ENCODE measurements around the gene PTK6.

The PTK6 gene

GRCh38 chr20:63513207-63513606 is 24.0 kb downstream of the PTK6 start:
- Histone ChIP-seq H3K4me3 (replicated peaks; ENCODE audit: low read depth, low read length) (no peak overlapping the region), H3K36me3 (ENCODE audit: control insufficient read depth, insufficient read depth, low read length) (no peaks in the 10 kb centered on the region), H3K27me3 (replicated peaks; ENCODE audit: control insufficient read depth, insufficient read depth, low read length) (no peaks in the 10 kb centered on the region)
- no peak for TF ChIP-seq CTCF (IDR thresholded peaks at IDR 0.05; ENCODE audit: insufficient read depth, low read length, poor library complexity, severe bottlenecking)
- DNase-seq (ENCODE audit: extremely low read depth, insufficient read length) = no peak

GRCh38 chr20:63509088-63509564 is 28.1 kb downstream of the PTK6 start:
- Histone ChIP-seq H3K4me3 (replicated peaks; ENCODE audit: low read depth, low read length) (no peak overlapping the region), H3K36me3 (ENCODE audit: control insufficient read depth, insufficient read depth, low read length) (no peaks in the 10 kb centered on the region), H3K27me3 (replicated peaks; ENCODE audit: control insufficient read depth, insufficient read depth, low read length) (no peaks in the 10 kb centered on the region)
- no peak for TF ChIP-seq CTCF (IDR thresholded peaks at IDR 0.05; ENCODE audit: insufficient read depth, low read length, poor library complexity, severe bottlenecking)
- DNase-seq (ENCODE audit: extremely low read depth, insufficient read length) = no peak

GRCh38 chr20:63508072-63508768 is 29.0 kb downstream of the PTK6 start:
- H3K36me3 ChIP-seq (ENCODE audit: control insufficient read depth, insufficient read depth, low read length) = no peaks in the 10 kb centered on the region
- no peak for TF ChIP-seq CTCF (IDR thresholded peaks at IDR 0.05; ENCODE audit: insufficient read depth, low read length, poor library complexity, severe bottlenecking)
- H3K4me3 ChIP-seq (replicated peaks; ENCODE audit: low read depth, low read length) = no peak overlapping the region
- DNase-seq (ENCODE audit: extremely low read depth, insufficient read length) = peak; percentile 75
- H3K27me3 ChIP-seq (replicated peaks; ENCODE audit: control insufficient read depth, insufficient read depth, low read length) = no peaks in the 10 kb centered on the region

- Histone ChIP-seq H3K36me3 (ENCODE audit: control insufficient read depth, insufficient read depth, low read length) (no peaks in the 10 kb centered on the region), H3K4me3 (replicated peaks; ENCODE audit: low read depth, low read length) (no peak overlapping the region), H3K27me3 (replicated peaks; ENCODE audit: control insufficient read depth, insufficient read depth, low read length) (no peaks in the 10 kb centered on the region)
- no peak for TF ChIP-seq CTCF (IDR thresholded peaks at IDR 0.05; ENCODE audit: insufficient read depth, low read length, poor library complexity, severe bottlenecking)
- DNase-seq (ENCODE audit: extremely low read depth, insufficient read length) = no peak
These were observed 30.0 kb downstream of the PTK6 start for GRCh38 chr20:63507083-63507743.

DNA sequence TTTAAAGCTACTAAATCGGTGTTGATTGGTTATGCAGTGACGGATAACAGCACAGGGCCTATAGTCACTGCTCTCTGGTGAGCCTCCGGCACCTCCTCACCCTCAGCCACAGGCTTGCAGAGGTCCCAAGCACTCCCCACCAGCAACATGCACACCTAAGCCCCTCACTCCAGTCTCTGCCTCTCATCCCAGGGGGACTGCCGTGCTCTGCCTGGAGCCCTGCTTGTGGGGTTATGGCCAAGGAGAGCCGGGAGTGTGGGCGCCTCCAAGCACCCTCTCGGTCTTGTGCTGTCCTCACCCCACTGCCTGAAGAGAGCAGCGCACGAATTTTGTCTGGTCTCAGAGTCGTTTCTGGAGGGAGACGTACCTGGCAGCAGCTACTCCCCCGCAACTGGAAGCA is 31.5 kb downstream of the PTK6 start:
- no peak for DNase-seq (ENCODE audit: extremely low read depth, insufficient read length)
- Histone ChIP-seq H3K4me3 (replicated peaks; ENCODE audit: low read depth, low read length) (no peak overlapping the region), H3K36me3 (ENCODE audit: control insufficient read depth, insufficient read depth, low read length) (no peaks in the 10 kb centered on the region), H3K27me3 (replicated peaks; ENCODE audit: control insufficient read depth, insufficient read depth, low read length) (no peaks in the 10 kb centered on the region)
- TF ChIP-seq CTCF (IDR thresholded peaks at IDR 0.05; ENCODE audit: insufficient read depth, low read length, poor library complexity, severe bottlenecking) = no peak

All from GM06990 (cell line).